ENCODE data around the gene RENBP. TPM values are rescaled to one million over a fixed set of nuclear protein-coding genes. Genes with fewer than 3 reads are reported as not detected.
A peak's percentile ranks its signal among the peaks of the same experiment; 100 is the strongest.

Gene RENBP
- total and polyA plus RNA-seq, 9 of the 15 experiments (the other 6 are each of a cell fraction or from before 2014, with no cell fraction given) = 0.07 to 14.8 (median 10.6) TPM; not detected in 1

GRCh38 chrX:153947009-153947769 is 2.7 kb upstream of the RENBP start (continued):
- TF ChIP-seq HNRNPK (IDR thresholded peaks at IDR 0.05; ENCODE audit: low read depth, low read length, poor library complexity, severe bottlenecking) = no peak
- 0 out of 2 replicates have a peak, but pooled peaks have one; percentile 35 for TF ChIP-seq JUN (IDR thresholded peaks at IDR 0.05; ENCODE audit: borderline replicate concordance, low read depth, low read length)
- no peak for TF ChIP-seq JUN (CRISPR knock-in tag; IDR thresholded peaks at IDR 0.05; ENCODE audit: borderline replicate concordance)
- TF ChIP-seq, protein P1, sequence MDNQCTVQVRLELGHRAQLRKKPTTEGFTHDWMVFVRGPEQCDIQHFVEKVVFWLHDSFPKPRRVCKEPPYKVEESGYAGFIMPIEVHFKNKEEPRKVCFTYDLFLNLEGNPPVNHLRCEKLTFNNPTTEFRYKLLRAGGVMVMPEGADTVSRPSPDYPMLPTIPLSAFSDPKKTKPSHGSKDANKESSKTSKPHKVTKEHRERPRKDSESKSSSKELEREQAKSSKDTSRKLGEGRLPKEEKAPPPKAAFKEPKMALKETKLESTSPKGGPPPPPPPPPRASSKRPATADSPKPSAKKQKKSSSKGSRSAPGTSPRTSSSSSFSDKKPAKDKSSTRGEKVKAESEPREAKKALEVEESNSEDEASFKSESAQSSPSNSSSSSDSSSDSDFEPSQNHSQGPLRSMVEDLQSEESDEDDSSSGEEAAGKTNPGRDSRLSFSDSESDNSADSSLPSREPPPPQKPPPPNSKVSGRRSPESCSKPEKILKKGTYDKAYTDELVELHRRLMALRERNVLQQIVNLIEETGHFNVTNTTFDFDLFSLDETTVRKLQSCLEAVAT (IDR thresholded peaks at IDR 0.05) = peak in 1 of 2 experiments; percentile 67; a peak in 2 of 4 replicates
- TF ChIP-seq TRIM28 (IDR thresholded peaks at IDR 0.05) = no peak
- no peak for TF ChIP-seq CSDE1 (IDR thresholded peaks at IDR 0.05)
- TF ChIP-seq MAZ (CRISPR knock-in tag; conservative IDR thresholded peaks at IDR 0.05 in 1 of 2, IDR thresholded peaks at IDR 0.05 in 1 of 2) = peak in 1 of 2 experiments; percentile 44; a peak in 1 of 4 replicates
- TF ChIP-seq TFAP4 (CRISPR knock-in tag; IDR thresholded peaks at IDR 0.05; ENCODE audit: borderline replicate concordance) = peak; percentile 63; the same call in 1 of the 2 replicates
- 0 out of 2 replicates have a peak, but pooled peaks have one; percentile 17 for TF ChIP-seq CREB1 (IDR thresholded peaks at IDR 0.05)
- TF ChIP-seq CREB1 (CRISPR knock-in tag; IDR thresholded peaks at IDR 0.05) = no peak
- TF ChIP-seq ZNF347 (CRISPR knock-in tag; IDR thresholded peaks at IDR 0.05; ENCODE audit: low read depth) = no peak
- peak; percentile 31; the same call in 1 of the 2 replicates for TF ChIP-seq ZNF766 (CRISPR knock-in tag; conservative IDR thresholded peaks at IDR 0.05)
- TF ChIP-seq ZBTB11 (CRISPR knock-in tag; IDR thresholded peaks at IDR 0.05) = no peak
- no peak for TF ChIP-seq HNRNPLL (IDR thresholded peaks at IDR 0.05; ENCODE audit: low read depth, low read length, poor library complexity, severe bottlenecking)
- TF ChIP-seq HMG20B (CRISPR knock-in tag; IDR thresholded peaks at IDR 0.05) = no peak
- peak; percentile 45 for TF ChIP-seq CTCFL (IDR thresholded peaks at IDR 0.05; ENCODE audit: borderline replicate concordance, insufficient read depth, low read depth, low read length, poor library complexity, severe bottlenecking)
- TF ChIP-seq POLR2AphosphoS2 (IDR thresholded peaks at IDR 0.05; ENCODE audit: low read length) = peak; percentile 77; the same call in 1 of the 2 replicates
- 0 out of 2 replicates have a peak, but pooled peaks have one; percentile 51 for TF ChIP-seq XRCC5 (IDR thresholded peaks at IDR 0.05; ENCODE audit: low read depth, low read length)
